H1 (cell line): ENCODE measurements around the gene POLRMT. TPM values are rescaled to one million over a fixed set of nuclear protein-coding genes. Genes with fewer than 3 reads are reported as not detected.

Experiments used
- CTBP2 ChIP-seq: IDR thresholded peaks from 2 replicates; pipeline ENCODE4 v1.7.0; 2011; ENCODE audit warnings: borderline replicate concordance, mild to moderate bottlenecking, moderate library complexity, mixed read lengths, low read length; ENCODE audit not compliant: insufficient read depth, insufficient read length
- EP300 ChIP-seq, 2 experiments: IDR thresholded peaks; 1 replicate in 1 of 2; 2 replicates in 1 of 2; pipeline ENCODE4 v1.6.1; 2011 to 2012; ENCODE audit warnings: low read depth in 2 of 2, low read length in 2 of 2, mild to moderate bottlenecking in 2 of 2, borderline replicate concordance in 1 of 2, inconsistent platforms in 1 of 2, moderate library complexity in 1 of 2
- EZH2 ChIP-seq: fragments of 200-600 bp; sonication (generic); IDR thresholded peaks from 2 replicates; pipeline ENCODE4 v1.7.1; 2012; ENCODE audit warnings: low read depth, mild to moderate bottlenecking, moderate library complexity, low read length, inconsistent platforms; ENCODE audit not compliant: severe bottlenecking
- GTF2F1 ChIP-seq: IDR thresholded peaks from 2 replicates; pipeline ENCODE4 v1.6.1; 2012; ENCODE audit warnings: low read depth, low read length, improper control_type of control experiment, borderline replicate concordance
- JUND ChIP-seq: IDR thresholded peaks from 2 replicates; pipeline ENCODE4 v1.6.1; 2011; ENCODE audit warnings: mild to moderate bottlenecking, improper control_type of control experiment, low read length
- POLR2AphosphoS5 ChIP-seq: IDR thresholded peaks from 2 replicates; pipeline ENCODE4 v1.6.1; 2011; ENCODE audit warnings: low read depth, low read length
- RAD21 ChIP-seq, 2 experiments: IDR thresholded peaks in 1 of 2; conservative IDR thresholded peaks in 1 of 2; 2 replicates each; pipeline ENCODE4 v1.6.1; 2011; ENCODE audit warnings: low read depth in 2 of 2, low read length in 2 of 2, improper control_type of control experiment in 1 of 2, inconsistent platforms in 1 of 2, mild to moderate bottlenecking in 1 of 2, moderate library complexity in 1 of 2
- RFX5 ChIP-seq: IDR thresholded peaks from 2 replicates; pipeline ENCODE4 v1.6.1; 2011; ENCODE audit warnings: low read depth, low read length, improper control_type of control experiment, borderline replicate concordance
- SAP30 ChIP-seq: fragments of 300-600 bp; sonication (generic); IDR thresholded peaks from 2 replicates; pipeline ENCODE4 v1.7.1; 2012; ENCODE audit warnings: low read length, moderate library complexity, mild to moderate bottlenecking, inconsistent platforms; ENCODE audit not compliant: insufficient read depth, insufficient replicate concordance
- SIN3A ChIP-seq, 2 experiments: IDR thresholded peaks in 1 of 2; conservative IDR thresholded peaks in 1 of 2; 2 replicates each; pipeline ENCODE4 v1.6.1; 2011 to 2012; ENCODE audit warnings: low read length in 2 of 2, improper control_type of control experiment in 1 of 2, low read depth in 1 of 2, mild to moderate bottlenecking in 1 of 2
- SIRT6 ChIP-seq: IDR thresholded peaks from one replicate; pipeline ENCODE4 v1.7.1; 2012; ENCODE audit warnings: low read length, inconsistent platforms
- SP1 ChIP-seq: IDR thresholded peaks from 2 replicates; pipeline ENCODE4 v1.6.1; 2011; ENCODE audit warnings: low read depth, low read length
- SP2 ChIP-seq: IDR thresholded peaks from 2 replicates; pipeline ENCODE4 v1.6.1; 2012; ENCODE audit warnings: mild to moderate bottlenecking, low read length, inconsistent platforms
- SP4 ChIP-seq: IDR thresholded peaks from 2 replicates; pipeline ENCODE4 v1.6.1; 2012; ENCODE audit warnings: low read length, inconsistent platforms
- polyA plus RNA-seq, 7 experiments: library from polyadenylated mRNA; depleted of rRNA in 3 of 7; stranded (reverse) in 5 of 7; unstranded in 2 of 7; fragments of >200 nt in 5 of 7; fragments of 200-250 nt in 2 of 7; gene quantifications; 1 replicate in 5 of 7; 2 replicates in 1 of 7; 4 replicates in 1 of 7; pipeline versions ENCODE4 v1.2.1 to v1.2.3, GENCODE V29; 2011 to 2013; ENCODE audit warnings: missing spikeins in 2 of 7, mixed read lengths in 2 of 7
- total RNA-seq: library from RNA; stranded (reverse); fragmentation: NEBNext Ultra II Directional; extraction: Animal tissue kit (Norgen Biotek cat#: 25700); gene quantifications from 2 replicates; pipeline ENCODE4 v1.2.1, GENCODE V29; 2021
- TF ChIP-seq, protein P1 (sequence below): IDR thresholded peaks from 2 replicates; pipeline ENCODE4 v1.6.1; 2011; ENCODE audit warnings: low read depth, mild to moderate bottlenecking, low read length; ENCODE audit not compliant: insufficient read depth
- TF ChIP-seq, protein P2 (sequence below): IDR thresholded peaks from 2 replicates; pipeline ENCODE4 v1.6.1; 2011; ENCODE audit warnings: low read length, improper control_type of control experiment

The POLRMT gene
- total and polyA plus RNA-seq, 2 of the 8 experiments (the other 6 are each of a cell fraction or from before 2014, with no cell fraction given), result 93.0 to 111 TPM

DNA sequence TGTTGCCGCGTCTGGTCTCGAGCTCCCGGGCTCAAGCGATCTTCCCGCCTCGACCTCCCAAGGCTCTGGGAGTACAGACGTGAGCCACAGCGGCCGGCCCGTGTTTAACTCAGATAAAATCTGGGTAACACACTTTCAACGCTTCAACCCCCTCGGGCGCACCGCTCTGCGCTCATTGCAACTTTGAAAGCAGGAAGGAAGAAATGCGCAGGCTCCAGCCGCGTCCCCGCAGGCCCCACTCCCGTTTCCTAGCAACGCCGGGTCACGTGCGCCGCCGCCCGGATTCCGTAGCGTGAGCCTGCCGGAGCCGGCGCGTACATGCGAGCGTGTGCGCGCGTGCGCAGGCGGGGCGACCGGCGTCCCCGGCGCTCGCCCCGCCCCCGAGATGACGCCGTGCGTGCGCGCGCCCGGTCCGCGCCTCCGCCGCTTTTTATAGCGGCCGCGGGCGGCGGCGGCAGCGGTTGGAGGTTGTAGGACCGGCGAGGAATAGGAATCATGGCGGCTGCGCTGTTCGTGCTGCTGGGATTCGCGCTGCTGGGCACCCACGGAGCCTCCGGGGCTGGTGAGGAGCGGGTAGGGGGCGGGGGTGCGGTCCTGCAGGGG, 61.1 kb downstream of the POLRMT start, which contains the start of gene BSG (continued):
- TF ChIP-seq RAD21 (IDR thresholded peaks at IDR 0.05 in 1 of 2, conservative IDR thresholded peaks at IDR 0.05 in 1 of 2; ENCODE audit: low read depth in 2 of 2, low read length in 2 of 2) (no peak), RFX5 (no peak), GTF2F1 (peak; percentile 85), SAP30 (no peak), SIN3A (conservative IDR thresholded peaks at IDR 0.05 in 1 of 2, IDR thresholded peaks at IDR 0.05 in 1 of 2; ENCODE audit: low read depth in 1 of 2, low read length in 2 of 2) (peak in 1 of 2 experiments; percentile 89; a peak in 2 of 4 replicates), SP1 (no peak), JUND (0 out of 2 replicates have a peak, but pooled peaks have one; percentile 4), EZH2 (no peak), SIRT6 (no peak), EP300 (IDR thresholded peaks at IDR 0.05; ENCODE audit: borderline replicate concordance in 1 of 2, low read depth in 2 of 2, low read length in 2 of 2) (peak in 1 of 2 experiments; percentile 36; a peak in 1 of 3 replicates), SP2 (no peak), CTBP2 (no peak), SP4 (no peak), POLR2AphosphoS5 (peak; percentile 94)
- TF ChIP-seq, protein P1, sequence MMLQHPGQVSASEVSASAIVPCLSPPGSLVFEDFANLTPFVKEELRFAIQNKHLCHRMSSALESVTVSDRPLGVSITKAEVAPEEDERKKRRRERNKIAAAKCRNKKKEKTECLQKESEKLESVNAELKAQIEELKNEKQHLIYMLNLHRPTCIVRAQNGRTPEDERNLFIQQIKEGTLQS, result peak; percentile 90
- TF ChIP-seq, protein P2, sequence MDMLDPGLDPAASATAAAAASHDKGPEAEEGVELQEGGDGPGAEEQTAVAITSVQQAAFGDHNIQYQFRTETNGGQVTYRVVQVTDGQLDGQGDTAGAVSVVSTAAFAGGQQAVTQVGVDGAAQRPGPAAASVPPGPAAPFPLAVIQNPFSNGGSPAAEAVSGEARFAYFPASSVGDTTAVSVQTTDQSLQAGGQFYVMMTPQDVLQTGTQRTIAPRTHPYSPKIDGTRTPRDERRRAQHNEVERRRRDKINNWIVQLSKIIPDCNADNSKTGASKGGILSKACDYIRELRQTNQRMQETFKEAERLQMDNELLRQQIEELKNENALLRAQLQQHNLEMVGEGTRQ, result peak; percentile 97
- TF ChIP-seq, all 59 proteins: peak for 20
